Ectodermal cell (in vitro differentiated cells): Measurements from ENCODE around the gene IRS1.
A peak's percentile ranks its signal among the peaks of the same experiment; 100 is the strongest.

ENCODE experiments used
- H3K27ac ChIP-seq: 2 replicates; pipeline ENCODE4 v1.7.0; 2013; ENCODE audit warnings: mild to moderate bottlenecking, low read depth, low read length; ENCODE audit not compliant: insufficient read depth, poor library complexity, severe bottlenecking
- H3K27me3 ChIP-seq: 2 replicates; pipeline ENCODE4 v1.7.0; 2013; ENCODE audit warnings: mild to moderate bottlenecking, low read length; ENCODE audit not compliant: insufficient read depth, control insufficient read depth, poor library complexity, severe bottlenecking
- H3K36me3 ChIP-seq: one replicate; pipeline ENCODE4 v1.7.0; 2013; ENCODE audit warnings: low read length; ENCODE audit not compliant: control insufficient read depth, insufficient read depth
- H3K4me1 ChIP-seq: one replicate; pipeline ENCODE4 v1.7.0; 2013; ENCODE audit warnings: low read length; ENCODE audit not compliant: control insufficient read depth, insufficient read depth
- H3K4me3 ChIP-seq: 2 replicates; pipeline ENCODE4 v1.7.0; 2013; ENCODE audit warnings: low read depth, low read length, control low read depth; ENCODE audit not compliant: insufficient read depth
- H3K9me3 ChIP-seq: 2 replicates; pipeline ENCODE4 v1.7.0; 2013; ENCODE audit warnings: mild to moderate bottlenecking, low read length, moderate library complexity; ENCODE audit not compliant: control insufficient read depth
- WGBS, 2 experiments: methylation state at CpG; one replicate each; pipeline ENCODE4 v1.1.7; 2013; ENCODE audit warnings: missing lambda C conversion rate in 2 of 2; 5-methylcytosine and 5-hydroxymethylcytosine counted together

The IRS1 gene

GRCh38 chr2:226828191-226828590 lies 28.6 kb upstream of the IRS1 start:
- no peaks in the 10 kb centered on the region for H3K9me3 ChIP-seq
- no peaks in the 10 kb centered on the region for H3K36me3 ChIP-seq
- H3K4me3 ChIP-seq, result no peak overlapping the region
- 78 to 79% methylated on average over 2 of the region's 2 CpGs for WGBS, 2 experiments
- H3K4me1 ChIP-seq, result no peaks in the 10 kb centered on the region
- H3K27ac ChIP-seq, result no peak overlapping the region
- H3K27me3 ChIP-seq, result no peaks in the 10 kb centered on the region

- H3K4me3 ChIP-seq, result no peak overlapping the region
- no peaks in the 10 kb centered on the region for H3K36me3 ChIP-seq
- H3K9me3 ChIP-seq, result no peaks in the 10 kb centered on the region
- H3K27me3 ChIP-seq, result no peaks in the 10 kb centered on the region
- no peak overlapping the region for H3K27ac ChIP-seq
- H3K4me1 ChIP-seq, result no peaks in the 10 kb centered on the region
- whole genome bisulfite sequencing, 2 experiments, result 90% methylated on average over 1 of the region's 2 CpGs
Observed at GRCh38 chr2:226825056-226825455, 25.4 kb upstream of the IRS1 start.

DNA sequence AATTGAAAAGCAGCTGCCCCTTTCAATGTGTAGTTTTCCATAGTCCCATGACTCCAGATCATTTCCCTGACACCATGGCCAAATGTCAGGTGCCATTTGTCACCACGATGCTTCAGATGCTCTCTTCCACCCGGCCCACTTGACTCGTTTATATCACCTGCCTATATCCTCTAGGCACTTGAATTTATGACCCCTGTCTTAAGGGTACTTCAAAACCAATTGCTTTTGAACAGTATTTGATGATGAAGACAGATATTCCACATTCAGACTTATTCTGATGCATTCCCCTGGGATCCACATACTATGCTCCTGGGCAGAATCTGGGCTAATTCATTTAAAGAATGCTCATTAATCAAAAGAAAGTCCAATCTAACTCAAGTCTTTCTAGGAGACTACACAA lies 19.3 kb upstream of the IRS1 start:
- no peaks in the 10 kb centered on the region for H3K4me1 ChIP-seq
- 94 to 95% methylated on average over 3 of the region's 3 CpGs for WGBS, 2 experiments
- no peaks in the 10 kb centered on the region for H3K9me3 ChIP-seq
- H3K4me3 ChIP-seq, result no peak overlapping the region
- H3K36me3 ChIP-seq, result no peaks in the 10 kb centered on the region
- no peaks in the 10 kb centered on the region for H3K27me3 ChIP-seq
- no peak overlapping the region for H3K27ac ChIP-seq

DNA sequence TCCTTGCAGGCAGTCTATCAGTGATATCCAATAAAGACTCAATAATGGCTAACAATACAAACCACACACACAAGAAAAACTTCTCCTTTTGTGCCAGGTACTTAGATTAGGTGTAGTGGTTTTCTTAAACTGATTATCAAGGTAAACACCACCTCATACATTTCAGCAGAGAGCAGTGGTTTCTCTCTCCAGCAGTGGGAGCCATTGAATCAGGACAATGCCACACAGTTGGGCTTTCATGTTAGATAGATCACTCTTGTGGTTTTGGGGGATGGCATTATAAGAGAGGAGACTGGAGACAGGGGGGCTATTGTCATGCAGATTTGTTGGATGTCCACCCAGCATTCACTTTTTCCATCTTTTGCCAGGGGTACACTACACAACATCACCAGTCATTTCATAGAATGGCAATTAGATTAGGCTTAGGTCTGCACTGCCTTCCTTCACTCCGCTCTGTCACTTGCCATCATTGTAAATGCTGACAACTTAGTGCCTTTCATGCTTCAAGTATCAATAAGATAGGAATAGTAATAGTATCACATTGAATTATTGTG lies 13.6 kb upstream of the IRS1 start:
- H3K9me3 ChIP-seq, result no peaks in the 10 kb centered on the region
- no peak overlapping the region for H3K4me3 ChIP-seq
- no peaks in the 10 kb centered on the region for H3K4me1 ChIP-seq
- H3K36me3 ChIP-seq, result no peaks in the 10 kb centered on the region
- H3K27me3 ChIP-seq, result no peaks in the 10 kb centered on the region
- 80 to 100% methylated on average over 1 of the region's 1 CpG for WGBS, 2 experiments
- H3K27ac ChIP-seq, result no peak overlapping the region

GRCh38 chr2:226803410-226803809 lies 3.8 kb upstream of the IRS1 start:
- no peak overlapping the region for H3K4me3 ChIP-seq
- H3K27me3 ChIP-seq, result no peaks in the 10 kb centered on the region
- H3K9me3 ChIP-seq, result no peaks in the 10 kb centered on the region
- peaks cover 7% of the 10 kb centered on the region for H3K4me1 ChIP-seq
- H3K27ac ChIP-seq, result no peak overlapping the region
- WGBS, 2 experiments, result 78 to 79% methylated on average over 1 of the region's 1 CpG
- no peaks in the 10 kb centered on the region for H3K36me3 ChIP-seq

DNA sequence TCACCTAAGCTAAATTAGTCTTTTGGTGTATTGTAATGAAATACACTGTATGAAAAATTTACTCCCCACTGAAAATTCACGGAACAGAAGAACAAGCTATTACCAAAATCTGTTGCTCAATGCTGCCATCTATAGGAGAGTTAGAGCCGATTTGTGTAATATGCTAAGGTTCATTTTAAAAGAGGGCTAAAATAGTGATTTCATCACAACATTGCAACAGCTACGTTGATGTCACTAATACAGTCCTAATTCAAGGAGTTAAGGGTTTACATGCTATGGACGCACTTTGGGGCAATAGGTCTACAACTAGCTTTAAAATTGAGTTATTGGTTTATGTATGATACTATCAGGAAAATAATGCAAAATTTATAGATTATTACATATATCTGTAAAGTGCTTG lies 3.0 kb upstream of the IRS1 start:
- Histone ChIP-seq H3K9me3 (no peaks in the 10 kb centered on the region), H3K27me3 (no peaks in the 10 kb centered on the region), H3K4me3 (no peak overlapping the region), H3K36me3 (no peaks in the 10 kb centered on the region), H3K4me1 (peaks cover 7% of the 10 kb centered on the region), H3K27ac (no peak overlapping the region)
- 8% methylated on average over 3 of the region's 4 CpGs; no CpG with 5 or more reads in 1 of the 2 experiments for WGBS, 2 experiments

GRCh38 chr2:226800941-226801784 lies 1.5 kb upstream of the IRS1 start:
- Histone ChIP-seq H3K4me1 (peaks cover 7% of the 10 kb centered on the region), H3K27ac (no peak overlapping the region), H3K9me3 (no peaks in the 10 kb centered on the region), H3K36me3 (peaks cover 10% of the 10 kb centered on the region), H3K4me3 (peak overlapping the region; percentile 92), H3K27me3 (no peaks in the 10 kb centered on the region)
- WGBS, 2 experiments, result 6 to 7% methylated on average over 33 of the region's 33 CpGs

DNA sequence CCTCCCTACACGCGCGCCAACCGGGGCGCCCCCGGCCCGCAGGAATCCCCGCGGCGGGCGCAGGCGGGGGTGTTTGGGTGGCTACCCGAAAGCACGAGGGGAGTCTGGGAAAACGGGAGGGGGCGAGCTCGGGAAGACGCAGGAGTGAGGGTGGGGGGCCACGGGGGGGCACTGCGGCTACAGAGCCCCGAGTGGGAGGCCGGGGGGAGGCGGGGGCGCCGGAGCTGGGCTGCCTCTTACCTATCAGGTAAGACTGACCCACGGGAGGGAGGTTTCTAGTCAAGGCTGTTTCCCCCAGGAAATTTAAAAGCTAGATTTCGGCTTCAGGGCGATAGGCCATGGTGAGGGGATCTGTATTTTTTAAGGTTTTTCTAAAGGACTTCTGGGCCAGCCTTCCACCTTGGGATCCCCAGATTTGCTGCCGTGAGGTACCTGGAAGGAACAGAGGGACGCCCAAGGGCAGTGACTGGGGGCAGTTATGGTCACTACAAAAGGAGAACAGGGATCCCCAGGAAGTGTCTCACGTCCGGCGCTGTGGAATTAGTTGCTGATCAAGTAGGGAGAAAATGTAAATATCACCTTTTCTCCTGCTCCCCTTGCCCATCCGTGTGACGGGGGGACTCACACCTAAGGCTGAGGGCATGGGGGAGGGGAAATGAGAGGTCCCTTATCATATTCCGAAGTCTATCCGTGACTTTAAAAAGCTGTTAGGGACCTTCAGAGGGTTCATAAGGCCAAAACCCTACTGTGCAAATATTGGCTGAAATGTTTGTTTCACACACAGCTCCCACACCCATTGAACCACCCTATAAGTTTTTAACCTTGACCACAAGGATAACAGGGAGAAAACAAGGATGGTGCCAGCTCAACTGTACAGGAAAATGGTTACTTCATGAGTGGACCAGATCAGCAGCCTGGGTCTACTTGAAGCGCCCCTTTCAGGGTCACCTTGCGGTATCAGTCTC lies 638 bp upstream of the IRS1 start:
- WGBS, 2 experiments, result 6 to 7% methylated on average over 39 of the region's 39 CpGs
- H3K4me1 ChIP-seq, result peaks cover 13% of the 10 kb centered on the region
- H3K36me3 ChIP-seq, result peaks cover 14% of the 10 kb centered on the region
- peak overlapping the region; percentile 92 for H3K4me3 ChIP-seq
- H3K27me3 ChIP-seq, result no peaks in the 10 kb centered on the region
- no peak overlapping the region for H3K27ac ChIP-seq
- H3K9me3 ChIP-seq, result no peaks in the 10 kb centered on the region

DNA sequence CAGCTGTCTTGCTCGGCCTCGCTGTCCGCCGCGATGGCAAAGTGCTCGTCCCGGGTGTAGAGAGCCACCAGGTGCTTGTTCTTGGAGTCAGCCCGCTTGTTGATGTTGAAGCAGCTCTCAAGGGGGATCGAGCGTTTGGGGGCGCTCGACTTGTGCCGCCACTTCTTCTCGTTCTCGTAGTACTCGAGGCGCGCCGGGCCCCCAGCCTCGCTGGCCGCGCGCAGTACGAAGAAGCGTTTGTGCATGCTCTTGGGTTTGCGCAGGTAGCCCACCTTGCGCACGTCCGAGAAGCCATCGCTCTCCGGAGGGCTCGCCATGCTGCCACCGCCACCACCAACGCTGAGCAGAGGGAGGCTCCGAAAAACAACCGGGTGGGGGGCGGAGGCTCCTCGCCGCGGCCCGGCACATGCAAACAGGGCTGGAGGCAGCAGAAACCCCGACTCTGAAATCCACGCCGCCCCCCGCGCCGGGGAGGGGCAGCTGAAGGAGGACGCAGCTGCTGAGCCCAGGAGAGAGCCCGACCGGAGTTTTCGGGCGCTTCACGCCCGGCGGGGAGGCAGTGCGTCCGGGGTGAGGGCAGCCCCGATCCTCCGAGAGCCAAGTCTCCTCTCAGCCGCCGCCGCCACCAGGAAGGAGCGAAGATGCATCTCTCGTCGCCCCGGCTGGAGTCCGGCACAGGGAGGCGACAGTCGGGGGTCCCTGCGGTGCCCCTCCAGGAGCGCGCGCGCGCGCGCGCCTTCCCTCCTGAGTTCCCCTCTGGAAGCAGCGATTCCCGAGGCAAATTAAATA lies 1.0 kb downstream of the IRS1 start:
- Histone ChIP-seq H3K27me3 (no peaks in the 10 kb centered on the region), H3K9me3 (no peaks in the 10 kb centered on the region), H3K4me3 (peak overlapping the region; percentile 92), H3K36me3 (peaks cover 14% of the 10 kb centered on the region), H3K27ac (no peak overlapping the region), H3K4me1 (peaks cover 19% of the 10 kb centered on the region)
- WGBS, 2 experiments, result 2 to 3% methylated on average over 80 of the region's 80 CpGs
